ENCODE measurements around the gene MPRIP. TPM values are rescaled to one million over a fixed set of nuclear protein-coding genes. Genes with fewer than 3 reads are reported as not detected.

Gene MPRIP
- total RNA-seq, 1 experiment from 2014 or later, result 132 TPM

DNA sequence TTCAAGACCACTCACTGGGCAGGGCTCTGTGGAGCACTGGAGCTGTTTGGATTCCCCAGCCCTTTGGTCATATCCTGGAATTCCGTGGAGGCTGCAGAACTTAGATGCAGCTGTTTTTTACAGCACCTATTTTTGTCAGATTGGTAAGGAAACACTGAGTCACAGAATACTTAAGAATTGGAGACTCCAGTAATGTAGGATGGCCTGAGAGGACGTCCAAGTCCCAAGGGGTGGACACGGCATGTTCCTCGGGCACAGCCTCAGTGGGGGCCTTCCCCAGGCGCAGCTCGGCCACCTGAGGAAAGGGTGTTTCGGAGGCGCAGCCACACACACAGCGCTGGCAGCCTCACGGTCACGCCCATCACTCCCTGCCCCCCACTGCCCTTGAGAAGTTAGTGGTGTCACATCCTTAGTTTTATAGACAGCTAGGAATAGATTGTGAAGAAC is 149.1 kb downstream of the MPRIP start:
- Histone ChIP-seq H3K9me3 (ENCODE audit: control insufficient read depth, low read depth, low read length) (no peaks in the 10 kb centered on the region), H2AFZ (ENCODE audit: low read length) (no peak overlapping the region), H4K20me1 (ENCODE audit: control insufficient read depth, insufficient read depth, insufficient read length) (no peaks in the 10 kb centered on the region), H3K14ac (ENCODE audit: insufficient read depth, low read length) (no peak overlapping the region), H4K5ac (ENCODE audit: insufficient read length, low read depth, low read length) (no peak overlapping the region), H3K4me1 (ENCODE audit: insufficient read depth, low read length) (no peaks in the 10 kb centered on the region), H3T11ph (ENCODE audit: low read length) (no peak overlapping the region), H3K18ac (ENCODE audit: insufficient read length, low read depth, low read length) (no peak overlapping the region), H3K56ac (ENCODE audit: insufficient read length, low read depth, low read length) (no peak overlapping the region), H2BK20ac (ENCODE audit: low read depth, low read length, poor library complexity, severe bottlenecking) (no peak overlapping the region), H2BK5ac (ENCODE audit: insufficient read length, low read length) (no peak overlapping the region), H2BK120ac (ENCODE audit: low read depth, low read length, poor library complexity, severe bottlenecking) (no peak overlapping the region), H3K23ac (ENCODE audit: insufficient read length, low read depth, low read length) (no peak overlapping the region), H2BK15ac (ENCODE audit: low read depth, low read length) (no peak overlapping the region), H3K9ac (ENCODE audit: extremely low read depth, insufficient read length, low read length) (no peak overlapping the region), H3K79me1 (ENCODE audit: insufficient read depth, low read depth, low read length, poor library complexity, severe bottlenecking) (no peaks in the 10 kb centered on the region), H2AK5ac (ENCODE audit: insufficient read length, low read length) (no peak overlapping the region), H3K79me2 (ENCODE audit: insufficient read depth, low read length) (no peaks in the 10 kb centered on the region), H4K8ac (replicated peaks; ENCODE audit: insufficient read length, low read depth, low read length) (no peak overlapping the region), H3K27me3 (ENCODE audit: insufficient read depth, low read length) (no peaks in the 10 kb centered on the region), H3K23me2 (ENCODE audit: insufficient read length, low read depth, low read length, poor library complexity, severe bottlenecking) (no peaks in the 10 kb centered on the region), H3K4ac (ENCODE audit: low read depth, low read length) (no peak overlapping the region), H4K91ac (ENCODE audit: insufficient read length, low read depth, low read length) (no peak overlapping the region), H3K27ac (ENCODE audit: insufficient read length, low read depth, low read length) (no peak overlapping the region), H2BK12ac (ENCODE audit: insufficient read length, low read depth, low read length) (no peak overlapping the region), H3K4me2 (ENCODE audit: insufficient read depth, insufficient read length, low read length) (no peak overlapping the region)
- H3K27me3 Mint-ChIP-seq (ENCODE audit: low read depth), result no peaks in the 10 kb centered on the region; the same call in 1 of the 2 replicates
- DNase-seq, result no peak
- TF ChIP-seq, protein P1, sequence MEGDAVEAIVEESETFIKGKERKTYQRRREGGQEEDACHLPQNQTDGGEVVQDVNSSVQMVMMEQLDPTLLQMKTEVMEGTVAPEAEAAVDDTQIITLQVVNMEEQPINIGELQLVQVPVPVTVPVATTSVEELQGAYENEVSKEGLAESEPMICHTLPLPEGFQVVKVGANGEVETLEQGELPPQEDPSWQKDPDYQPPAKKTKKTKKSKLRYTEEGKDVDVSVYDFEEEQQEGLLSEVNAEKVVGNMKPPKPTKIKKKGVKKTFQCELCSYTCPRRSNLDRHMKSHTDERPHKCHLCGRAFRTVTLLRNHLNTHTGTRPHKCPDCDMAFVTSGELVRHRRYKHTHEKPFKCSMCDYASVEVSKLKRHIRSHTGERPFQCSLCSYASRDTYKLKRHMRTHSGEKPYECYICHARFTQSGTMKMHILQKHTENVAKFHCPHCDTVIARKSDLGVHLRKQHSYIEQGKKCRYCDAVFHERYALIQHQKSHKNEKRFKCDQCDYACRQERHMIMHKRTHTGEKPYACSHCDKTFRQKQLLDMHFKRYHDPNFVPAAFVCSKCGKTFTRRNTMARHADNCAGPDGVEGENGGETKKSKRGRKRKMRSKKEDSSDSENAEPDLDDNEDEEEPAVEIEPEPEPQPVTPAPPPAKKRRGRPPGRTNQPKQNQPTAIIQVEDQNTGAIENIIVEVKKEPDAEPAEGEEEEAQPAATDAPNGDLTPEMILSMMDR (conservative IDR thresholded peaks at IDR 0.05), result no peak
- peaks cover 2 to 3% of the 10 kb centered on the region in 2 experiments; a peak in 2 of 4 replicates for H3K4me1 Mint-ChIP-seq
- H3K27ac Mint-ChIP-seq, result no peak overlapping the region
- H3K9me3 Mint-ChIP-seq, result no peaks in the 10 kb centered on the region
- H3K36me3 Mint-ChIP-seq (ENCODE audit: insufficient read depth in 1 of 3, low read depth in 3 of 3), result peaks cover 0 to 8% (median 0%) of the 10 kb centered on the region in 3 experiments; a peak in 3 of 7 replicates
- H3K4me3 Mint-ChIP-seq, result no peak overlapping the region
- no CpG with 5 or more reads among the region's 11 CpGs for WGBS (ENCODE audit: extremely low coverage, insufficient read length, low lambda C conversion rate)

Data from H9 (cell line).